Ascending aorta (tissue), 2 donors: Measurements from ENCODE around the gene FAM180B. TPM values are rescaled to one million over a fixed set of nuclear protein-coding genes. Genes with fewer than 3 reads are reported as not detected.
"Not testable (repeated sequence)": the region's sequence is repeated elsewhere in the genome, so short reads cannot be mapped to it uniquely, and the experiment has no call there.

Experiments used
- DNase-seq, 2 donors: peaks; one replicate each; pipeline ENCODE4 v3.0.0-alpha.2; 2019; ENCODE audit warnings: low spot score in 2 of 2
- H3K27ac ChIP-seq, 2 donors: fragments of 200-600 bp; sonication (generic); one replicate each; pipeline ENCODE4 v1.5.1; 2016 to 2017; ENCODE audit warnings: mild to moderate bottlenecking in 1 of 2
- H3K27me3 ChIP-seq: fragments of 200-600 bp; sonication (generic); one replicate; pipeline ENCODE4 v1.5.1; 2017
- H3K36me3 ChIP-seq, 2 donors: fragments of 200-600 bp; sonication (generic); one replicate each; pipeline ENCODE4 v1.5.1; 2016
- H3K4me1 ChIP-seq, 2 donors: fragments of 200-600 bp; sonication (generic); one replicate each; pipeline ENCODE4 v1.5.1; 2016 to 2017; ENCODE audit warnings: mild to moderate bottlenecking in 1 of 2
- H3K4me3 ChIP-seq, 2 donors: fragments of 200-600 bp; sonication (generic); one replicate each; pipeline ENCODE4 v1.5.1; 2016 to 2017; ENCODE audit warnings: mild to moderate bottlenecking in 1 of 2
- H3K9me3 ChIP-seq, 2 donors: fragments of 200-600 bp; sonication (generic); one replicate each; pipeline ENCODE4 v1.5.1; 2016
- intact Hi-C: fragments of 100-400 bp; cut with DNase I; formaldehyde crosslinking; loops from one replicate; pipeline ENCODE4 v1.15.1; 2023
- total RNA-seq: library from RNA; depleted of rRNA; stranded (reverse); fragments of >200 nt; gene quantifications from one replicate; pipeline ENCODE4 v1.1.0, GENCODE V29; 2016
- TF ChIP-seq, protein P1 (sequence below), 3 experiments: fragments of 200-600 bp in 2 of 3; fragments of 450-650 bp in 1 of 3; sonication (generic) in 2 of 3; IDR thresholded peaks; one replicate each; pipeline ENCODE4 v1.5.1; 2016 to 2019; ENCODE audit warnings: antibody characterized with exemption in 3 of 3, mild to moderate bottlenecking in 1 of 3, moderate library complexity in 1 of 3

The FAM180B gene
- total RNA-seq, 1 donor from 2014 or later = not detected

DNA sequence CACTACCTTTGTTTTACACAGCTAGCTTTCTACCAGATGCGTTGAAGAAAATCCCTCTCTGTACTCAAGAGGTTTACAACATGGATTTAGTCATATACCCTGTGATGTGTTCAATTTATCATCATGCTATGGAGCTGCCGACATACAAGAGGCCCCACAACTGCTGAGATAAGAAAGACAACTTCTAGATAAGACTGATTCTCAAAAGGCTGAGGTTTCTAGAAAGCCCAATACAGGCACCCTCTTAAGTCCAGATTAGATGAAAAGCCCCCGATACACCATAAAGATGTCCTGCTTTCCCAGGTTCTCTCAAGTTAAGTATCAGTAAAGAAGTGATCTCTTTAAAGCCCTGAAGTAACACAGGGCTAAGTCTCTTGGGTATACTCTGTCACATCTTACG is 41.5 kb downstream of the FAM180B start:
- Histone ChIP-seq H3K27me3 (no peaks in the 10 kb centered on the region), H3K36me3 (peaks cover 73 to 86% of the 10 kb centered on the region in 2 donors), H3K27ac (no peak overlapping the region), H3K4me1 (no peaks in the 10 kb centered on the region), H3K9me3 (no peaks in the 10 kb centered on the region), H3K4me3 (no peak overlapping the region)
- no peak for DNase-seq
- intact Hi-C loops = no loop called here
- TF ChIP-seq, protein P1, sequence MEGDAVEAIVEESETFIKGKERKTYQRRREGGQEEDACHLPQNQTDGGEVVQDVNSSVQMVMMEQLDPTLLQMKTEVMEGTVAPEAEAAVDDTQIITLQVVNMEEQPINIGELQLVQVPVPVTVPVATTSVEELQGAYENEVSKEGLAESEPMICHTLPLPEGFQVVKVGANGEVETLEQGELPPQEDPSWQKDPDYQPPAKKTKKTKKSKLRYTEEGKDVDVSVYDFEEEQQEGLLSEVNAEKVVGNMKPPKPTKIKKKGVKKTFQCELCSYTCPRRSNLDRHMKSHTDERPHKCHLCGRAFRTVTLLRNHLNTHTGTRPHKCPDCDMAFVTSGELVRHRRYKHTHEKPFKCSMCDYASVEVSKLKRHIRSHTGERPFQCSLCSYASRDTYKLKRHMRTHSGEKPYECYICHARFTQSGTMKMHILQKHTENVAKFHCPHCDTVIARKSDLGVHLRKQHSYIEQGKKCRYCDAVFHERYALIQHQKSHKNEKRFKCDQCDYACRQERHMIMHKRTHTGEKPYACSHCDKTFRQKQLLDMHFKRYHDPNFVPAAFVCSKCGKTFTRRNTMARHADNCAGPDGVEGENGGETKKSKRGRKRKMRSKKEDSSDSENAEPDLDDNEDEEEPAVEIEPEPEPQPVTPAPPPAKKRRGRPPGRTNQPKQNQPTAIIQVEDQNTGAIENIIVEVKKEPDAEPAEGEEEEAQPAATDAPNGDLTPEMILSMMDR (IDR thresholded peaks at IDR 0.05) = no peak

DNA sequence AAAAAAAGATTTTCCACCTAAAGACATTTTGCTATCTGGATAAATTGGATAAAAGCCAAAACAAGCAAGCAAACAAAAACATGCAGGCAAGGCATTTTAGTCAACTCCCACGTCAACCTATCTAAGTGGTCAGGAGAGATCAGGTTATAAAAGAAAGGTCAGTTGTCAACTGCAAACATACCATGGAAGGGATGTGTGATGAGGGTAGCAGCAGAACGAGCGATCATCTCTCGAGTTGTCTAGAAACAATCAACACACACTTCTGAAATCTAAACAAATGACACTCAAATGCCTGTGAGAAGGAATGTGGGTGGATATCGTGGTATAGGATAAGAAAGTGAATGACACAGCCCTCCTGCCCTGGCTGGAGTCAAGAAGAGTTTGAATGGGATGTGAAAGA is 45.0 kb downstream of the FAM180B start:
- TF ChIP-seq, protein P1 (IDR thresholded peaks at IDR 0.05) = no peak
- Histone ChIP-seq H3K27me3 (no peaks in the 10 kb centered on the region), H3K27ac (no peak overlapping the region), H3K4me1 (no peaks in the 10 kb centered on the region), H3K4me3 (no peak overlapping the region), H3K9me3 (no peaks in the 10 kb centered on the region), H3K36me3 (peaks cover 65 to 83% of the 10 kb centered on the region in 2 donors)
- intact Hi-C loops = no loop called here
- no peak for DNase-seq

DNA sequence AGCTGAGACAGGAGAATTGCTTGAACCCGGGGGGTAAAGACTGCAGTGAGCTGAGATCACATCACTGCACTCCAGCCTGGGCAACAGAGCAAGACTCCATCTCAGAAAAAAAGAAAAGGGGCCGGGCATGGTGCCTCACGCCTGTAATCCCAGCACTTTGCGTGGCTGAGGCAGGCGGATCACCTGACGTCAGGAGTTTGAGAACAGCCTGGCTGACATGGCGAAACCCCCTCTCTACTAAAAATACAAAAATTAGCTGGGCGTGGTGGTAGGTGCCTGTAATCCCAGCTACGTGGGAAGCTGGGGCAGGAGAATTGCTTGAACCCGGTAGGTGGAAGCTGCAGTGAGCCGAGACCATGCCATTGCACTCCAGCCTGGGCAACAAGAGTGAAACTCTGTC is 49.9 kb downstream of the FAM180B start:
- H3K4me1 ChIP-seq, H3K27ac ChIP-seq, H3K9me3 ChIP-seq, H3K4me3 ChIP-seq, H3K27me3 ChIP-seq, intact Hi-C loops: not testable (repeated sequence)
- H3K36me3 ChIP-seq = peaks cover 32 to 45% of the 10 kb centered on the region in 2 donors
- DNase-seq = peak in 1 of 2 donors; percentile 27

Other genes starting within 250 kb of the FAM180B start
- not detected for gene MYBPC3, start 234.0 kb upstream of the FAM180B start, total RNA-seq
- gene SPI1, start 208.1 kb upstream of the FAM180B start, total RNA-seq = 98.2 TPM
- gene SLC39A13, start 178.1 kb upstream of the FAM180B start, total RNA-seq = 246 TPM
- 34.8 TPM for gene PSMC3, start 160.2 kb upstream of the FAM180B start, total RNA-seq
- gene RAPSN, start 137.5 kb upstream of the FAM180B start, total RNA-seq = not detected
- 68.9 TPM for gene CELF1, start 33.5 kb upstream of the FAM180B start, total RNA-seq
- gene PTPMT1, start 21.1 kb upstream of the FAM180B start, total RNA-seq = 215 TPM
- gene KBTBD4, start 7.7 kb upstream of the FAM180B start, total RNA-seq = 14.8 TPM
- 19.9 TPM for gene NDUFS3, start 7.6 kb upstream of the FAM180B start, total RNA-seq
- not detected for gene C1QTNF4, start 7.7 kb downstream of the FAM180B start, total RNA-seq
- gene MTCH2, start 55.9 kb downstream of the FAM180B start, total RNA-seq = 55.9 TPM
- not detected for gene AGBL2, start 128.7 kb downstream of the FAM180B start, total RNA-seq
- 61.4 TPM for gene FNBP4, start 180.7 kb downstream of the FAM180B start, total RNA-seq